Keratinocyte (primary cell): ENCODE measurements around the gene TAS2R40.

Experiments
- CTCF ChIP-seq, 3 experiments: IDR thresholded peaks in 1 of 3; conservative IDR thresholded peaks in 1 of 3; optimal IDR thresholded peaks in 1 of 3; 2 replicates in 2 of 3; 3 replicates in 1 of 3; pipeline versions ENCODE3 to v1.5.1; 2011; ENCODE audit warnings: low read length in 3 of 3, mild to moderate bottlenecking in 3 of 3, moderate library complexity in 2 of 3, control low read depth in 1 of 3, inconsistent platforms in 1 of 3; ENCODE audit not compliant: insufficient read depth in 2 of 3; ENCODE audit errors: extremely low read depth in 1 of 3
- EZH2 ChIP-seq: IDR thresholded peaks from one replicate; pipeline ENCODE4 v1.6.1; 2012; ENCODE audit warnings: inconsistent platforms, mild to moderate bottlenecking, low read length, moderate library complexity

DNA sequence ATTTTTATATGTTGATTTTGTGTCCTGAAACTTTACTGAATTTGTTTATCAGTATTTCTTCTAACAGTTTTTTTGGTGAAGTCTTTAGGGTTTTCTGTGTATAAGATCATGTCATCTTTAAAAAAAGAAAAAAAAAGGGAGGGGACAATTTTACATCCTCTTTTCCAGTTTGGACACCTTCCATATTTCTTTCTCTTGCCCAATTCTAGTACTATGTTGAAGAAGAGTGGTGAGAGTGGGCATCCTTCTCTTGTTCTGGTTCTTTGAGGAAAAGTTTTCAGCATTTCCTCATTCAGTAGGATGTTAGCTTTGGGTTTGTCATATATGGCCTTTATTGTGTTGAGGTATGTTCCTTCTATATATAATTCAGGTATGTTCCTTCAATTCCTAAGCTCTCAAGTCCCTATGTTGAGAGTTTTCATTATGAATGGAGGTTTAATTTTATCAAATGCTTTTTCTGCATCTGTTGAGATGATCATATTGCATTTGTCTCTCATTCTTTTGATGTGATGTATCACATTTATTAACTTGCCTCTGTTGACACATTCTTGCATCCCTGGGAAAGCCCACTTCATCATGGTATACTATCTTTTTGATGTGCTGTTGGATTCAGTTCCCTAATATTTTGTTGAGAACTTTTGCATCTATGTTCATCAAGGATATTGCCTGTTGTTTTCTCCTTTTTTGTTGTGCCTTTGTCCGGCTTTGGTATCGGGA is 12.1 kb downstream of the TAS2R40 start:
- TF ChIP-seq CTCF (optimal IDR thresholded peaks at IDR 0.05 in 1 of 3, IDR thresholded peaks at IDR 0.05 in 1 of 3, conservative IDR thresholded peaks at IDR 0.05 in 1 of 3; ENCODE audit: extremely low read depth in 1 of 3, insufficient read depth in 2 of 3, low read length in 3 of 3) = no peak
- TF ChIP-seq EZH2 = no peak
